Trophoblast cell (in vitro differentiated cells and primary cell): Measurements from ENCODE around the gene OR6B3.

Source experiments
- DNase-seq, 2 donors: peaks; one replicate each; pipeline ENCODE4 v3.0.0-alpha.2; 2016
- H2AFZ ChIP-seq: 2 replicates; pipeline ENCODE4 v1.6.1; 2013; ENCODE audit warnings: low read length, moderate library complexity, mild to moderate bottlenecking; ENCODE audit not compliant: insufficient read depth, poor library complexity
- H2AK5ac ChIP-seq: 2 replicates; pipeline ENCODE4 v1.6.1; 2013; ENCODE audit warnings: mild to moderate bottlenecking, low read length
- H2BK120ac ChIP-seq: 2 replicates; pipeline ENCODE4 v1.6.1; 2013; ENCODE audit warnings: low read length, mild to moderate bottlenecking, moderate library complexity; ENCODE audit not compliant: insufficient read depth, poor library complexity
- H2BK12ac ChIP-seq: 2 replicates; pipeline ENCODE4 v1.6.1; 2013; ENCODE audit warnings: mild to moderate bottlenecking, low read length, moderate library complexity
- H2BK5ac ChIP-seq: 2 replicates; pipeline ENCODE4 v1.6.1; 2013; ENCODE audit warnings: low read length, low read depth, moderate library complexity, mild to moderate bottlenecking; ENCODE audit not compliant: poor library complexity
- H3K14ac ChIP-seq: 2 replicates; pipeline ENCODE4 v1.6.1; 2013; ENCODE audit warnings: mild to moderate bottlenecking, low read length
- H3K18ac ChIP-seq: 2 replicates; pipeline ENCODE4 v1.6.1; 2013; ENCODE audit warnings: mild to moderate bottlenecking, low read length
- H3K23ac ChIP-seq: 2 replicates; pipeline ENCODE4 v1.6.1; 2013; ENCODE audit warnings: low read length
- H3K27ac ChIP-seq: 2 replicates; pipeline ENCODE4 v1.5.1; 2013; ENCODE audit warnings: low read depth, mild to moderate bottlenecking, inconsistent platforms, low read length, moderate library complexity
- H3K27me3 ChIP-seq: 2 replicates; pipeline ENCODE4 v1.6.1; 2013; ENCODE audit warnings: inconsistent platforms, mild to moderate bottlenecking, low read length, moderate library complexity; ENCODE audit not compliant: insufficient read depth
- H3K36me3 ChIP-seq, 2 experiments: 1 replicate in 1 of 2; 2 replicates in 1 of 2; pipeline ENCODE4 v1.6.1; 2013; ENCODE audit warnings: low read length in 2 of 2, mild to moderate bottlenecking in 2 of 2, moderate library complexity in 1 of 2; ENCODE audit not compliant: insufficient read depth in 2 of 2, control insufficient read depth in 1 of 2
- H3K4ac ChIP-seq: 2 replicates; pipeline ENCODE4 v1.6.1; 2013; ENCODE audit warnings: low read depth, mild to moderate bottlenecking, low read length, moderate library complexity
- H3K4me1 ChIP-seq, 2 experiments: 1 replicate in 1 of 2; 2 replicates in 1 of 2; pipeline ENCODE4 v1.6.1; 2013; ENCODE audit warnings: low read length in 2 of 2, mild to moderate bottlenecking in 2 of 2, moderate library complexity in 1 of 2; ENCODE audit not compliant: insufficient read depth in 2 of 2, control insufficient read depth in 1 of 2
- H3K4me2 ChIP-seq: 2 replicates; pipeline ENCODE4 v1.6.1; 2013; ENCODE audit warnings: inconsistent platforms, mild to moderate bottlenecking, low read length, moderate library complexity
- H3K4me3 ChIP-seq: 2 replicates; pipeline ENCODE4 v1.5.1; 2013; ENCODE audit warnings: mild to moderate bottlenecking, low read depth, low read length, inconsistent platforms
- H3K79me1 ChIP-seq: one replicate; pipeline ENCODE4 v1.6.1; 2013; ENCODE audit warnings: low read length
- H3K79me2 ChIP-seq: 2 replicates; pipeline ENCODE4 v1.6.1; 2013; ENCODE audit warnings: low read length, mild to moderate bottlenecking; ENCODE audit not compliant: control insufficient read depth, insufficient read depth, poor library complexity
- H3K9ac ChIP-seq: 2 replicates; pipeline ENCODE4 v1.6.1; 2013; ENCODE audit warnings: mild to moderate bottlenecking, low read length
- H3K9me3 ChIP-seq: 2 replicates; pipeline ENCODE4 v1.6.1; 2013; ENCODE audit warnings: low read depth, mild to moderate bottlenecking, control low read depth, inconsistent platforms, low read length; ENCODE audit not compliant: insufficient read depth
- H4K12ac ChIP-seq: 2 replicates; pipeline ENCODE4 v1.6.1; 2013; ENCODE audit warnings: low read depth, mild to moderate bottlenecking, low read length, moderate library complexity
- H4K8ac ChIP-seq: 2 replicates; pipeline ENCODE4 v1.6.1; 2013; ENCODE audit warnings: low read depth, mild to moderate bottlenecking, low read length, moderate library complexity
- H4K91ac ChIP-seq: one replicate; pipeline ENCODE4 v1.6.1; 2013; ENCODE audit warnings: low read depth, mild to moderate bottlenecking, low read length, moderate library complexity
- WGBS: extraction: QIAGEN DNeasy Blood & Tissue Kit; methylation state at CpG from one replicate; pipeline ENCODE4 v1.1.7; 2013; ENCODE audit warnings: missing lambda C conversion rate; ENCODE audit not compliant: insufficient read length, insufficient coverage; ENCODE audit errors: extremely low coverage; 5-methylcytosine and 5-hydroxymethylcytosine counted together

OR6B3 gene

GRCh38 chr2:240024766-240025165, 28.6 kb downstream of the OR6B3 start:
- Histone ChIP-seq H3K79me1 (peaks cover 4% of the 10 kb centered on the region), H4K91ac (peak overlapping the region; percentile 26), H3K4me2 (peak overlapping the region; percentile 71), H2BK120ac (no peak overlapping the region), H3K4me1 (no peaks in the 10 kb centered on the region), H3K36me3 (peaks cover 14% of the 10 kb centered on the region in 2 experiments), H3K14ac (peak overlapping the region; percentile 40), H3K27ac (no peak overlapping the region), H3K79me2 (peaks cover 7% of the 10 kb centered on the region), H4K12ac (peak overlapping the region; percentile 59), H3K4ac (peak overlapping the region; percentile 96), H4K8ac (peak overlapping the region; percentile 91), H3K9ac (peak overlapping the region; percentile 80), H2BK12ac (no peak overlapping the region), H3K23ac (no peak overlapping the region), H3K18ac (peak overlapping the region; percentile 38), H3K9me3 (no peaks in the 10 kb centered on the region), H3K27me3 (no peaks in the 10 kb centered on the region), H2AFZ (no peak overlapping the region), H2BK5ac (no peak overlapping the region), H2AK5ac (peak overlapping the region; percentile 7), H3K4me3 (peak overlapping the region; percentile 83)
- WGBS = no CpG with 5 or more reads among the region's 22 CpGs
- DNase-seq = peak; percentile 29 to 50

- H3K79me1 ChIP-seq = peaks cover 4% of the 10 kb centered on the region
- no peaks in the 10 kb centered on the region for H3K4me1 ChIP-seq
- H3K27ac ChIP-seq = no peak overlapping the region
- H4K91ac ChIP-seq = no peak overlapping the region
- no peak overlapping the region for H3K18ac ChIP-seq
- no peak overlapping the region for H3K9ac ChIP-seq
- H4K12ac ChIP-seq = no peak overlapping the region
- H4K8ac ChIP-seq = no peak overlapping the region
- H2BK120ac ChIP-seq = no peak overlapping the region
- no CpG with 5 or more reads among the region's 9 CpGs for WGBS
- no peaks in the 10 kb centered on the region for H3K27me3 ChIP-seq
- H2AFZ ChIP-seq = no peak overlapping the region
- no peak overlapping the region for H2BK5ac ChIP-seq
- peak overlapping the region; percentile 60 for H3K4ac ChIP-seq
- no peak overlapping the region for H3K4me2 ChIP-seq
- no peak overlapping the region for H2AK5ac ChIP-seq
- H3K4me3 ChIP-seq = no peak overlapping the region
- H3K23ac ChIP-seq = no peak overlapping the region
- no peak for DNase-seq
- no peak overlapping the region for H2BK12ac ChIP-seq
- peaks cover 7% of the 10 kb centered on the region for H3K79me2 ChIP-seq
- H3K36me3 ChIP-seq = peaks cover 18 to 19% of the 10 kb centered on the region in 2 experiments
- no peak overlapping the region for H3K14ac ChIP-seq
- no peaks in the 10 kb centered on the region for H3K9me3 ChIP-seq
These were observed 29.5 kb downstream of the OR6B3 start for GRCh38 chr2:240023792-240024191.

DNA sequence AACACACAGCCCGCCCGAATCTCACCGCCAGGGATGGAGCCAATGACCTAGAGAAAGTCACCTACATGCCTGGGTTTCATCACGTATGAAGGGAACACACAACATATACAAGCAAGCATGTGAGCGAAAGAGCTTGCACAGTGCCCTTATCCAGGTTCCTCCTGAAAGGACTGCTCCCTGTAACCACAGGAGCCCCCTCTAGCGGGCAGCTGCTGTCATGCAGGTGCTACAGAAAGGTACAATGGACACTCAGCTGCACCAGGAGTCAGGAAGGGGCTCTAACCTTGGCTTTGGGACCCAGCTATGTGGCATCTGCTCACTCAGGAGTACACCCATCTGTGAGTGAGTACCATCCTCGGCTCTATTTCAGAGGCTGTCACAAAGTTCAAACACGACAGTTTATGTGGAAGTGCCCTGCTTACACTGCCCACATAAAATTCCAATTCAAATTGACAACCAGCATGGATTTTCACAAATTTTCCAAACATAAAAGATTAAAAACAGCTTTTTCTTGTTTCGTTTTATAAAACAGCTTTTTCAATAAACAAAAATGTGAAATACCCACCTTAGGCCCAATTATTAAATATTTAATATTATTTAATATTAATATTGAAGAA, 31.7 kb downstream of the OR6B3 start:
- no peak overlapping the region for H2BK12ac ChIP-seq
- no peak overlapping the region for H2AK5ac ChIP-seq
- H3K9me3 ChIP-seq = no peaks in the 10 kb centered on the region
- no peak overlapping the region for H3K23ac ChIP-seq
- no peak overlapping the region for H2BK120ac ChIP-seq
- no peak overlapping the region for H3K9ac ChIP-seq
- peaks cover 7% of the 10 kb centered on the region for H3K79me2 ChIP-seq
- no peak overlapping the region for H3K14ac ChIP-seq
- WGBS = no CpG with 5 or more reads among the region's 9 CpGs
- H3K27ac ChIP-seq = no peak overlapping the region
- H2AFZ ChIP-seq = no peak overlapping the region
- no peaks in the 10 kb centered on the region for H3K27me3 ChIP-seq
- H2BK5ac ChIP-seq = no peak overlapping the region
- peak; percentile 63 to 79 for DNase-seq
- H3K36me3 ChIP-seq = peaks cover 37 to 39% of the 10 kb centered on the region in 2 experiments
- H3K4me3 ChIP-seq = no peak overlapping the region
- no peak overlapping the region for H3K4ac ChIP-seq
- no peak overlapping the region for H3K4me2 ChIP-seq
- H4K8ac ChIP-seq = no peak overlapping the region
- H3K18ac ChIP-seq = no peak overlapping the region
- no peaks in the 10 kb centered on the region for H3K4me1 ChIP-seq
- H4K12ac ChIP-seq = no peak overlapping the region
- H3K79me1 ChIP-seq = peaks cover 4% of the 10 kb centered on the region
- no peak overlapping the region for H4K91ac ChIP-seq

- Histone ChIP-seq H3K18ac (no peak overlapping the region), H4K8ac (no peak overlapping the region), H3K4me3 (no peak overlapping the region), H3K23ac (no peak overlapping the region), H4K12ac (no peak overlapping the region), H3K27ac (no peak overlapping the region), H3K4ac (no peak overlapping the region), H3K9ac (no peak overlapping the region), H2BK12ac (no peak overlapping the region), H3K27me3 (no peaks in the 10 kb centered on the region), H3K79me1 (no peaks in the 10 kb centered on the region), H2BK5ac (no peak overlapping the region), H2AFZ (no peak overlapping the region), H3K9me3 (no peaks in the 10 kb centered on the region), H3K14ac (no peak overlapping the region), H2AK5ac (no peak overlapping the region), H3K36me3 (peaks cover 57 to 61% of the 10 kb centered on the region in 2 experiments), H3K4me1 (no peaks in the 10 kb centered on the region), H4K91ac (no peak overlapping the region), H3K79me2 (no peaks in the 10 kb centered on the region), H3K4me2 (no peak overlapping the region), H2BK120ac (no peak overlapping the region)
- no CpG with 5 or more reads among the region's 11 CpGs for WGBS
- no peak for DNase-seq
These were observed 35.1 kb downstream of the OR6B3 start for GRCh38 chr2:240018071-240018750.
